IMR-90 (cell line): Measurements from ENCODE around the gene MEX3B. TPM values are rescaled to one million over a fixed set of nuclear protein-coding genes. Genes with fewer than 3 reads are reported as not detected.
"Not testable (repeated sequence)": the region's sequence is repeated elsewhere in the genome, so short reads cannot be mapped to it uniquely, and the experiment has no call there.

Experiments
- ATAC-seq: fragments of 200-7000 bp; cut with Tn5 transposase; 2 replicates; pipeline ENCODE4 v1.9.1; 2020; ENCODE audit warnings: low read depth, mild to moderate bottlenecking, moderate library complexity
- BruUV-seq: library from RNA; stranded (reverse); fragments of 400-500 nt; replicated peaks from 2 replicates; lab custom pipeline; 2021; lab: Mats Ljungman, UMichigan
- CTCF ChIA-PET: fragments of 300-600 bp; formaldehyde crosslinking; extraction: SDS; loops from one replicate; lab custom pipeline; 2021; ENCODE audit warnings: antibody characterized with exemption; lab: Yijun Ruan, JAX
- POLR2A ChIA-PET: fragments of 300-600 bp; sonication (Branson Sonifier 250); formaldehyde crosslinking; loops from one replicate; lab custom pipeline; 2022; ENCODE audit warnings: antibody characterized with exemption; ENCODE audit not compliant: unreplicated experiment; lab: Charles Lee
- DNase-seq: peaks from one replicate; pipeline ENCODE4 v3.0.0; 2013
- H2AFZ ChIP-seq: replicated peaks from 2 replicates; pipeline ENCODE3; 2013; ENCODE audit warnings: low read length, mild to moderate bottlenecking; ENCODE audit not compliant: poor library complexity
- H2AK5ac ChIP-seq: 2 replicates; pipeline ENCODE4 v1.6.1; 2013; ENCODE audit warnings: low read depth, low read length, inconsistent platforms
- H2AK9ac ChIP-seq: replicated peaks from 2 replicates; pipeline ENCODE3; 2013; ENCODE audit warnings: mild to moderate bottlenecking, low read depth, low read length, moderate library complexity; ENCODE audit not compliant: poor library complexity
- H2BK120ac ChIP-seq: 2 replicates; pipeline ENCODE4 v1.6.1; 2013; ENCODE audit warnings: low read depth, low read length, inconsistent platforms
- H2BK15ac ChIP-seq: 3 replicates; pipeline ENCODE4 v1.6.1; 2013; ENCODE audit warnings: low read depth, low read length, inconsistent platforms
- H2BK20ac ChIP-seq: 2 replicates; pipeline ENCODE4 v1.6.1; 2013; ENCODE audit warnings: low read depth, mild to moderate bottlenecking, inconsistent platforms, low read length, moderate library complexity
- H2BK5ac ChIP-seq: 2 replicates; pipeline ENCODE4 v1.6.1; 2013; ENCODE audit warnings: mild to moderate bottlenecking, low read depth, low read length, inconsistent platforms; ENCODE audit not compliant: poor library complexity, severe bottlenecking
- H3K14ac ChIP-seq: replicated peaks from 2 replicates; pipeline ENCODE4 v1.6.1; 2013; ENCODE audit warnings: low read depth, low read length, inconsistent platforms
- H3K18ac ChIP-seq: 2 replicates; pipeline ENCODE4 v1.6.1; 2013; ENCODE audit warnings: low read depth, low read length, control low read depth
- H3K23ac ChIP-seq: 2 replicates; pipeline ENCODE4 v1.6.1; 2013; ENCODE audit warnings: low read depth, low read length, inconsistent platforms
- H3K27ac ChIP-seq: 2 replicates; pipeline ENCODE4 v1.5.1; 2013; ENCODE audit warnings: mild to moderate bottlenecking, control low read depth, low read length; ENCODE audit not compliant: insufficient read depth
- H3K27me3 ChIP-seq: 2 replicates; pipeline ENCODE4 v1.6.1; 2013; ENCODE audit warnings: low read length; ENCODE audit not compliant: control insufficient read depth, insufficient read depth
- H3K36me3 ChIP-seq: 2 replicates; pipeline ENCODE4 v1.6.1; 2013; ENCODE audit warnings: low read length, mixed read lengths; ENCODE audit not compliant: control insufficient read depth, insufficient read depth
- H3K4ac ChIP-seq: 2 replicates; pipeline ENCODE4 v1.6.1; 2013; ENCODE audit warnings: low read depth, low read length, inconsistent platforms
- H3K4me1 ChIP-seq: 2 replicates; pipeline ENCODE4 v1.6.1; 2013; ENCODE audit warnings: low read length, mixed read lengths; ENCODE audit not compliant: control insufficient read depth, insufficient read depth
- H3K4me2 ChIP-seq: 2 replicates; pipeline ENCODE4 v1.6.1; 2013; ENCODE audit warnings: low read depth, mild to moderate bottlenecking, control low read depth, low read length, moderate library complexity
- H3K4me3 ChIP-seq: 2 replicates; pipeline ENCODE4 v1.5.1; 2013; ENCODE audit warnings: low read depth, mild to moderate bottlenecking, control low read depth, low read length, moderate library complexity; ENCODE audit not compliant: insufficient read depth
- H3K56ac ChIP-seq: 2 replicates; pipeline ENCODE4 v1.6.1; 2013; ENCODE audit warnings: low read length, inconsistent platforms; ENCODE audit not compliant: insufficient read depth; ENCODE audit errors: extremely low read depth
- H3K79me1 ChIP-seq, 2 experiments: 2 replicates each; pipeline ENCODE4 v1.6.1; 2013; ENCODE audit warnings: low read length in 2 of 2, inconsistent platforms in 1 of 2, low read depth in 1 of 2
- H3K9ac ChIP-seq: 2 replicates; pipeline ENCODE4 v1.6.1; 2013; ENCODE audit warnings: low read depth, low read length, control low read depth
- H3K9me1 ChIP-seq: 2 replicates; pipeline ENCODE4 v1.6.1; 2013; ENCODE audit warnings: low read length, inconsistent platforms; ENCODE audit not compliant: insufficient read depth
- H3K9me3 ChIP-seq: 2 replicates; pipeline ENCODE4 v1.6.1; 2013; ENCODE audit warnings: low read length; ENCODE audit not compliant: control insufficient read depth, insufficient read depth
- H4K20me1 ChIP-seq: 2 replicates; pipeline ENCODE4 v1.6.1; 2013; ENCODE audit warnings: low read length, inconsistent platforms; ENCODE audit not compliant: insufficient read depth
- H4K5ac ChIP-seq: 2 replicates; pipeline ENCODE4 v1.6.1; 2013; ENCODE audit warnings: mild to moderate bottlenecking, low read depth, low read length, control low read depth
- H4K8ac ChIP-seq, 2 experiments: 2 replicates each; pipeline ENCODE4 v1.6.1; 2013; ENCODE audit warnings: low read depth in 2 of 2, low read length in 2 of 2, control low read depth in 1 of 2, inconsistent platforms in 1 of 2
- H4K91ac ChIP-seq: 2 replicates; pipeline ENCODE4 v1.6.1; 2013; ENCODE audit warnings: low read depth, low read length, inconsistent platforms; ENCODE audit not compliant: insufficient read depth
- SMC3 ChIP-seq: fragments of 150-350 bp; IDR thresholded peaks from 2 replicates; pipeline ENCODE4 v1.6.1; 2016; ENCODE audit warnings: low read depth, mild to moderate bottlenecking, antibody characterized with exemption, low read length, moderate library complexity
- USF2 ChIP-seq: fragments of 150-350 bp; IDR thresholded peaks from 2 replicates; pipeline ENCODE4 v1.6.1; 2017; ENCODE audit warnings: mild to moderate bottlenecking, antibody characterized with exemption, low read length, low read depth
- WGBS, 2 experiments: methylation state at CpG; one replicate each; pipeline versions ENCODE4 v1.1.5 to v1.1.7; 2013; ENCODE audit warnings: missing lambda C conversion rate in 2 of 2; ENCODE audit not compliant: insufficient read length in 1 of 2; ENCODE audit errors: extremely low coverage in 2 of 2; 5-methylcytosine and 5-hydroxymethylcytosine counted together
- dilution Hi-C: fragments of 300-500 bp; cut with HindIII; formaldehyde crosslinking; loops from one replicate; pipeline ENCODE4 v1.14.3; 2018; ENCODE audit warnings: low sequenced_read_pairs; ENCODE audit not compliant: unreplicated experiment
- in situ Hi-C: fragments of 300-500 bp; cut with MboI; formaldehyde crosslinking; loops from 3 replicates; pipeline ENCODE4 v1.14.3; 2019; ENCODE audit warnings: low sequenced_read_pairs, inconsistent platforms, mixed read lengths
- intact Hi-C: fragments of 100-400 bp; cut with micrococcal nuclease; formaldehyde crosslinking; loops from 2 replicates; pipeline ENCODE4 v1.10.0; 2022
- polyA plus RNA-seq, 3 experiments: library from polyadenylated mRNA; depleted of rRNA; stranded (reverse); fragments of >200 nt; gene quantifications; 2 replicates each; pipeline ENCODE4 v1.2.3, GENCODE V29; 2012; ENCODE audit warnings: low replicate concordance in 1 of 3
- total RNA-seq: library from RNA; depleted of rRNA; stranded (reverse); fragments of >200 nt; gene quantifications from 2 replicates; pipeline ENCODE4 v1.2.3, GENCODE V29; 2012

Gene MEX3B
- total and polyA plus RNA-seq, 2 of the 4 experiments (the other 2 are of a cell fraction): 3.6 to 12.9 TPM

GRCh38 chr15:82030176-82030575 lies 15.6 kb downstream of the MEX3B start:
- Histone ChIP-seq H3K36me3 (no peaks in the 10 kb centered on the region), H4K20me1 (no peaks in the 10 kb centered on the region), H4K91ac (no peak overlapping the region), H3K9me1 (no peaks in the 10 kb centered on the region), H2BK5ac (no peak overlapping the region), H3K27ac (no peak overlapping the region), H2BK20ac (no peak overlapping the region), H2BK120ac (no peak overlapping the region), H3K4me3 (no peak overlapping the region), H3K14ac (no peak overlapping the region), H3K18ac (no peak overlapping the region), H3K9me3 (no peaks in the 10 kb centered on the region), H2AK5ac (no peak overlapping the region), H3K4ac (no peak overlapping the region), H3K4me2 (no peak overlapping the region), H2AFZ (no peak overlapping the region), H3K27me3 (no peaks in the 10 kb centered on the region), H2BK15ac (no peak overlapping the region), H3K23ac (no peak overlapping the region), H4K5ac (no peak overlapping the region), H3K56ac (no peak overlapping the region), H3K9ac (no peak overlapping the region), H2AK9ac (no peak overlapping the region), H4K8ac (no peak overlapping the region), H3K4me1 (no peaks in the 10 kb centered on the region), H3K79me1 (no peaks in the 10 kb centered on the region)
- DNase-seq (no peak), ATAC-seq (no peak)
- TF ChIP-seq SMC3: no peak
- TF ChIP-seq USF2: no peak
- ChIA-PET CTCF (no interaction called here), POLR2A (no interaction called here)
- in situ Hi-C loops: no loop called here
- dilution Hi-C loops: no loop called here
- no CpG with 5 or more reads among the region's 2 CpGs for WGBS, 2 experiments
- intact Hi-C loops: no loop called here
- no TSS peak for BruUV-seq

- H3K18ac ChIP-seq, intact Hi-C loops: not testable (repeated sequence)
- 100% methylated on average over 1 of the region's 5 CpGs; no CpG with 5 or more reads in 1 of the 2 experiments for WGBS, 2 experiments
Observed at GRCh38 chr15:82028163-82028562, 17.7 kb downstream of the MEX3B start.

More at GRCh38 chr15:82028163-82028562, 17.7 kb downstream of the MEX3B start:
- dilution Hi-C loops, H3K9me3 ChIP-seq, H3K27ac ChIP-seq, H2AK5ac ChIP-seq, H3K27me3 ChIP-seq, H2BK15ac ChIP-seq, H2BK5ac ChIP-seq, H3K4me3 ChIP-seq, H2BK20ac ChIP-seq, POLR2A ChIA-PET, DNase-seq, H2AK9ac ChIP-seq, H2AFZ ChIP-seq, H3K9ac ChIP-seq, H3K4me1 ChIP-seq, H4K5ac ChIP-seq, BruUV-seq, H3K14ac ChIP-seq, ATAC-seq, H3K23ac ChIP-seq, H3K9me1 ChIP-seq, H3K4ac ChIP-seq, H4K91ac ChIP-seq, H4K20me1 ChIP-seq, H3K56ac ChIP-seq, H3K4me2 ChIP-seq, in situ Hi-C loops, H3K36me3 ChIP-seq, H4K8ac ChIP-seq, H3K79me1 ChIP-seq, H2BK120ac ChIP-seq, CTCF ChIA-PET: not testable (repeated sequence)
